ENCODE measurements around the gene ATP4B. TPM values are rescaled to one million over a fixed set of nuclear protein-coding genes. Genes with fewer than 3 reads are reported as not detected.

Gene ATP4B
- polyA plus RNA-seq, 1 donor (not counting 4 experiments of a cell fraction or from before 2014, with no cell fraction given), result not detected

DNA sequence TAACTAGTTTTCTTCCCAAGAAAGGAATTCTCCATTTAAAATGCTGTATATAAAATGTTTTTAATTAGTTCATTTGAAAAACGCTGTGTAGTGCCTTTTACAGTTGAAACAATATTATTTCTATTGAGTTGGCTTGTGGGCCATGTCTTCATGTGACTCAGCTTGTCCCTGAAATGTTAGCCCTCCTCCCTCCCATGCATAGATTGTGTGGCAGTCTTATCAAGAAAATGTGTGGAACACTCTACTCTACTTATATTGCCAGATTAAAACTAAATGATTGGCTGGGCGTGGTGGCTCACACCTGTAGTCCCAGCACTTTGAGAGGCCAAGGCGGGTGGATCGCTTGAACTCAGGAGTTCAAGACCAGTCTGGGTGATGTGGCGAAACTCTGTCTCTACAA, 40.0 kb downstream of the ATP4B start:
- no peak overlapping the region for H3K4me3 ChIP-seq (ENCODE audit: control insufficient read depth in 2 of 3, extremely low read depth in 1 of 3, insufficient read depth in 2 of 3, low read depth in 1 of 3, low read length in 3 of 3)
- H4K20me1 ChIP-seq (ENCODE audit: control insufficient read depth, extremely low read depth, insufficient read depth, low read length), result peaks cover 15% of the 10 kb centered on the region
- no peaks in the 10 kb centered on the region for H3K27me3 ChIP-seq (ENCODE audit: control insufficient read depth, extremely low read depth, insufficient read depth, low read length)
- no peak overlapping the region for H3K27ac ChIP-seq (ENCODE audit: control insufficient read depth, insufficient read depth, low read length)
- H2AFZ ChIP-seq (ENCODE audit: control insufficient read depth, low read length), result no peak overlapping the region
- no peaks in the 10 kb centered on the region for H3K9me3 ChIP-seq (ENCODE audit: control insufficient read depth, low read depth, low read length)
- H3K9ac ChIP-seq (ENCODE audit: control insufficient read depth, extremely low read depth, insufficient read depth, low read length), result no peak overlapping the region
- no peak overlapping the region for H3K4me2 ChIP-seq (ENCODE audit: control insufficient read depth, extremely low read depth, insufficient read depth, low read depth, low read length)
- DNase-seq (ENCODE audit: low read depth, low spot score) (no peak), FAIRE-seq (no peak)
- dilution Hi-C loops (cut with MboI; ENCODE audit: extremely low pct_ligation_motif_present, low sequenced_read_pairs), result no loop called here
- H3K79me2 ChIP-seq (ENCODE audit: control insufficient read depth, insufficient read depth, low read length), result peaks cover 79% of the 10 kb centered on the region
- TF ChIP-seq EZH2 (IDR thresholded peaks at IDR 0.05; ENCODE audit: low read length) (no peak), CTCF (optimal IDR thresholded peaks at IDR 0.05 in 1 of 3, IDR thresholded peaks at IDR 0.05 in 1 of 3, conservative IDR thresholded peaks at IDR 0.05 in 1 of 3; ENCODE audit: extremely low read depth in 1 of 3, insufficient read depth in 2 of 3, low read length in 3 of 3) (no peak)
- H3K4me1 ChIP-seq (ENCODE audit: control insufficient read depth, extremely low read depth, insufficient read depth, low read length), result no peaks in the 10 kb centered on the region
- peaks cover 15 to 21% of the 10 kb centered on the region in 2 experiments for H3K36me3 ChIP-seq (ENCODE audit: control insufficient read depth in 2 of 2, extremely low read depth in 1 of 2, insufficient read depth in 2 of 2, low read length in 2 of 2)
- H3K9me1 ChIP-seq (ENCODE audit: control insufficient read depth, extremely low read depth, insufficient read depth, low read length), result no peaks in the 10 kb centered on the region

- Histone ChIP-seq H3K4me1 (ENCODE audit: control insufficient read depth, extremely low read depth, insufficient read depth, low read length) (no peaks in the 10 kb centered on the region), H3K9me1 (ENCODE audit: control insufficient read depth, extremely low read depth, insufficient read depth, low read length) (no peaks in the 10 kb centered on the region), H3K27me3 (ENCODE audit: control insufficient read depth, extremely low read depth, insufficient read depth, low read length) (no peaks in the 10 kb centered on the region), H3K27ac (ENCODE audit: control insufficient read depth, insufficient read depth, low read length) (no peak overlapping the region), H3K79me2 (ENCODE audit: control insufficient read depth, insufficient read depth, low read length) (peaks cover 85% of the 10 kb centered on the region), H2AFZ (ENCODE audit: control insufficient read depth, low read length) (no peak overlapping the region), H3K36me3 (ENCODE audit: control insufficient read depth in 2 of 2, extremely low read depth in 1 of 2, insufficient read depth in 2 of 2, low read length in 2 of 2) (peaks cover 11 to 23% of the 10 kb centered on the region in 2 experiments), H3K9ac (ENCODE audit: control insufficient read depth, extremely low read depth, insufficient read depth, low read length) (no peak overlapping the region), H3K4me2 (ENCODE audit: control insufficient read depth, extremely low read depth, insufficient read depth, low read depth, low read length) (no peak overlapping the region), H3K9me3 (ENCODE audit: control insufficient read depth, low read depth, low read length) (no peaks in the 10 kb centered on the region), H4K20me1 (ENCODE audit: control insufficient read depth, extremely low read depth, insufficient read depth, low read length) (peaks cover 15% of the 10 kb centered on the region), H3K4me3 (ENCODE audit: control insufficient read depth in 2 of 3, extremely low read depth in 1 of 3, insufficient read depth in 2 of 3, low read depth in 1 of 3, low read length in 3 of 3) (no peak overlapping the region)
- FAIRE-seq (no peak), DNase-seq (ENCODE audit: low read depth, low spot score) (no peak)
- TF ChIP-seq CTCF (optimal IDR thresholded peaks at IDR 0.05 in 1 of 3, IDR thresholded peaks at IDR 0.05 in 1 of 3, conservative IDR thresholded peaks at IDR 0.05 in 1 of 3; ENCODE audit: extremely low read depth in 1 of 3, insufficient read depth in 2 of 3, low read length in 3 of 3) (no peak), EZH2 (IDR thresholded peaks at IDR 0.05; ENCODE audit: low read length) (no peak)
- dilution Hi-C loops (cut with MboI; ENCODE audit: extremely low pct_ligation_motif_present, low sequenced_read_pairs), result no loop called here
Measured at GRCh38 chr13:113616991-113617749, 40.8 kb downstream of the ATP4B start.

Data from keratinocyte (primary cell).